NB4 (cell line): Measurements from ENCODE around the gene RIC1.

Experiments
- CTCF ChIP-seq: IDR thresholded peaks from one replicate; pipeline ENCODE4 v1.5.1; 2012; ENCODE audit warnings: low read depth, low read length
- MAX ChIP-seq: IDR thresholded peaks from 2 replicates; pipeline ENCODE4 v1.6.1; 2011; ENCODE audit warnings: low read depth, low read length
- POLR2A ChIP-seq: IDR thresholded peaks from 2 replicates; pipeline ENCODE4 v1.6.1; 2011; ENCODE audit warnings: mild to moderate bottlenecking; ENCODE audit not compliant: insufficient read length; ENCODE audit errors: extremely low read depth

- TF ChIP-seq POLR2A (no peak), CTCF (no peak), MAX (no peak)
These were observed 17.4 kb upstream of the RIC1 start for GRCh38 chr9:5611321-5612184.
